GM18909 (cell line): ENCODE data around the gene AHI1.
"Not testable (repeated sequence)": the region's sequence is repeated elsewhere in the genome, so short reads cannot be mapped to it uniquely, and the experiment has no call there.

Experiments used
- ATAC-seq: cut with Tn5 transposase; IDR thresholded peaks from one replicate; pipeline ENCODE4 v1.9.1; 2021; ENCODE audit warnings: mild to moderate bottlenecking; ENCODE audit not compliant: unreplicated experiment, poor library complexity

Gene AHI1

DNA sequence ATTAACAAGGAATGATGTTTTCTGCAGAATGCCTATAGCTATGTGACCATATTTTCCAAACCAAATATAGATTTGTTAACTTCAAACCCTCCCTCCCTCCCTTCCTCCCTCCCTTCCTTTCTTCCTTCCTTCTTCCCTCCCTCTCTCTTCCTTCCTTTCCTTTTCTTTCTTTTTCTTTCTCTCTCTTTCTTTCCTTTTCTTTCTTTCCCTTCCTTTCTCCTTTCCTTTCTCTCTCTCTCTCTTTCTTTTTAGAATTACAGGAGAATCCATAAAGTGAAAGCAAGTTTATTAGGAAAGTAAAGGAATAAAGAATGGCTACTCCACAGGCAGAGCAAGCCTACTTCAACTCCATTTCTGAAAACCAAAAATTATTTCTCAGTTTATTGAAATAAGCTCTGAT lies 153.0 kb downstream of the AHI1 start:
- no peak for ATAC-seq

DNA sequence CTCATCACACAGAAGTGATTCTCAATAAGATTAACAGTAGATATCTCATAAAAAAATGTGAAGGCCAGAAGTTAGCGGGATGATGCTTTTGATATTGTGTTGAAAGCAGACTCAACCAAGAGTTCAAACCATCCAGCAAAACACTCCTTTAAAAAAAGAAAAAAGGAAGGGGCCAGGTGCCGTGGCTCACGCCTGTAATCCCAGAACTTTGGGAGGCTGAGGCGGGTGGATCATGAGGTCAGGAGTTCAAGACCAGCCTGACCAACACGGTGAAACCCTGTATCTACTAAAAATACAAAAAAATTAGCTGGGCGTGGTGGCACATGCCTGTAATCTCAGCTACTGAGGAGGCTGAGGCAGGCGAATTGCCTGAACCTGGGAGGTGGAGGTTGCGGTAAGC lies 157.6 kb downstream of the AHI1 start:
- ATAC-seq: not testable (repeated sequence)

DNA sequence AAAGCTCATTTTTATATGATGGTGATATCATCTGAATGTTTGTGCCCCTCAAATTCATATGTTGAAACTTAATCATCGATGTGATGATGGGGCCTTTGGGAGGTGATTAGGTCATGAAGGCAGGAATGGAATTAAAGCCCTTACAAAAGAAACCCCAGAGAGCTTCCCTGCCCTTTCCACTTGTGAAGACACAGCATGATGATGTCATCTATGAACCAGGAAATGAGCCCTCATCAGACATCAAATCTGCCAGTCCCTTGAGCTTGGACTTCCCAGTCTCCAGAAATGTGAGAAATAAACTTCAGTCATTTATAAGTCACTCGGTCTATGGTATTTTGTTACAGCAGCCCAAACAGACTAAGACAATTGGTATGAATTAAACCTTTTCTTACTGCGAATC lies 163.4 kb downstream of the AHI1 start:
- no peak for ATAC-seq

DNA sequence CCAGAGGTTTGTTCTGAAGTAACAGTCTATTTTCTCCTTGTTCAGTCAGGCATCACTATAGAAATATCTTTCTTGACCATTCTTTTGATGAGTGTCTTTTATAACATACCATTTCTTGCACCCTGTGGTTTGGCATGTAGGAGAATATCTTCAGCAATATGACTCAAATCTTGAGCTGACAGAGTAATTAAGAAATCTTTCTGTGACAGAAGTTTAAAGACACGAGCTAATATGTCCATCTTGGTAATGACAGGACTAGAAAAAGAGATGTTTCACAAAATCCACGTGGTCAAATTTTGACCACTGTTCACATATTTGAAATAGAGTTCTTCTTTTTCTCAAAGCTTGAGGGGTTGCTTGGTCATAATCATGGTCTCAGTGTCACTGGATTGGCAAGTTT lies 166.5 kb downstream of the AHI1 start:
- ATAC-seq: no peak

DNA sequence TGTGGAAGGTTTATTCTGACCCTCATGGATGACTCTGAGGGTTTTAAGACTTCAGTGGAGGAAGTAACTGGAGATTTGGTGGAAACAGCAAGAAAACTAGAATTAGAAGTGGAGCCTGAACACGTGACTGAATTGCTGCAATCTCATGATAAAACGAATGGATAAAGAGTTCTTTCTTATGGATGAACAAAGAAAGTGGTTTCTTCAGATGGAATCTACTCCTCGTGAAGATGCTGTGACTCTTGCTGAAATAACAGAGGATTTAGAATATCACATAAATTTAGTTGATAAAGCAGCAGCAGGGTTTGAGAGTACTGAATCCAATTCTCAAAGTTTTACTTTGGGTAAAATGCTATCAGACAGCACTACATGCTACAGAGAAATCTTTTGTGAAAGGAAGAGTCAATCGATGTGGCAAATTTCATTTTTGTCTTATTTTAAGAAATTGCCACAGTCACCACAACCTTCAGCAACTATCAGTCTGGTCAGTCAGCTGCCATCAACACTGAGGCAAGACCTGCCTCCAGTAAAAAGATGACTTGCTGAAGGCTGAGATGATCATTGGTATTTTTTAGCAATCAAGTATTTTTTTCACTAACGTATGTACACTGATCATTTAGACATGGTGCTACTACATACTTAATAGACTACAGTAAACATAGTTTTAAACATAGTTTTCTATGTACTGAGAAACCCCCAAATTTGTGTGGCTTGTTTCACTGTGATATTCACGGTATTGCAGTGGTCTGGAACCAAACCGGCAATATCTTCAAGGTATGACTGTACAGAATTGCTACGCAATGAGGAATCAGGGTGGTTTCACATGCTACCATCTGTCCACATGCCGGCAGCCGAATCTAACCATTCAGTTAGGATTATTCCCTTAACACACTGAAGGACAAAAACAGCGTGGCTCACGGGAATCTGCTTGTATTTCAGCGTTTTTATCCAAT lies 167.4 kb downstream of the AHI1 start:
- peak; percentile 92 for ATAC-seq

DNA sequence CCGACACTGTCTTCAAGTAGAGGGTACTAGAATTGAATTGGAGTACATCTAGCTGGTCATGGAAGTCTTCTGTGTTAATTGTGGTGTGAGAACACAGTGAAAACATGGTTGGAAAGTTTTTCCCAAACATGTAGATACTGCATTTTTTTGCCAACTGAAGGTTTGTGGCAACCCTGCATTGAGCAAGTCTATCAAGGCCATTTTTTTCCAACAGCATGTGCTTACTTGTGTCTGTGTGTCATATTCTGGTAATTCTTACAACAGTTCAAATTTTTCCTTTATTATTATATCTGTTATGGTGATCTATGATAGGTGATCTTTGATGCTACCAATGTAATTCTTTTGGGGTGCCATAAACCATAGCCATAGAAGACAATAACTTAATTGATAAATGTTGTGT lies 169.4 kb downstream of the AHI1 start:
- ATAC-seq: no peak

DNA sequence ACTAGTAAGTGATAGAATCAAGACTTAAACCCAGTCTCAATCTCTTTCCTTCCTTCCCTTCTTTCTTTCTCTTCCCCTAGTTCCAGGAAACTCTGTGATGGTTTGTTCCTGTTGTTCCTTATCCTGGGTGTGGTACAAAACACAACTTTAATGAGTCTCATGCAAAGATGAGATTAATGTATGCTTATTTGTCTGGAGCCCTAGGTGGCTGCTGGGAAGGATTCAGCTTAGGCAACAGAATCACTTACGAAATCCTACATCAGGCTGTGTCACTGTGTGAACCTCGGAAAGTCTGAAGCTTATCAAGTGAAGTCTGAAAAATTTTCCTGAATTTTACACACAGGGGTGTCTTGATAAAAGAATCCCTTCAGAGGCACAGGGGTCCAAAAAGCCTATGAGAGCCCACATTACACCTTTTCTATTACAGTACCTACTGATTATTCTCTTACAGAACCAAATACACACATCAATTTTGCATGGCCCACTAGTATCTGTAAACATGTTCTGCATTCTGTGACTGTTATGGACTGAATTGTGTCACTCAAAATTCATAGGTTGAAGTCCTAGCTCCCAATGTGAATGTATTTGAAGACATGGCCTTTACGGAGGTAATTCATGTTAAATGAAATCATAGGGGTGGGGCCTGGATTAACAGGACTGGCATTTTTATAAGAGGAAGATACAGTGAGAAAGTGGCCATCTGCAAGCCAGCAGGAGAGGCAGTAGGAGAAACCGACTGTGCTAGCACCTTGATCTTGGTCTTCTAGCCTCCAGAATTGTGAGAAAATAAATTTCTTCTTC lies 171.7 kb downstream of the AHI1 start:
- ATAC-seq: no peak

DNA sequence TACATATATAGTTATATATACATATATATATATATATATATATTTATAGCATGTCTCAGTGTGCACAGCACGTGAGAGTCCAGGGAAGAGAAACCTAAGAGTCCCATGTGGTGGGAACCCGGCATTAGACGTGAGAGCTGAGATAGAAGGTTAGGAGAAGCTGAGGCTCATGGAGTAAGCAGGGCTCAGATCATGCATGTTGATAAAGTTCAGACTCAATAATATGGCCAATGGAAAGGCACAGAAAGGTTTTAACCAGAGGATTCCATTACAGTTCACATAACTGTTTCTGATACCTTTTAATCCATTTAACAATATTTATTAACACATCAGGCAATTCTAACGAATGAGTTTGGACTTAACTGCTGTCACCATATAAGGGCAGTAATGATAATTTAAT lies 173.0 kb downstream of the AHI1 start:
- ATAC-seq: no peak

DNA sequence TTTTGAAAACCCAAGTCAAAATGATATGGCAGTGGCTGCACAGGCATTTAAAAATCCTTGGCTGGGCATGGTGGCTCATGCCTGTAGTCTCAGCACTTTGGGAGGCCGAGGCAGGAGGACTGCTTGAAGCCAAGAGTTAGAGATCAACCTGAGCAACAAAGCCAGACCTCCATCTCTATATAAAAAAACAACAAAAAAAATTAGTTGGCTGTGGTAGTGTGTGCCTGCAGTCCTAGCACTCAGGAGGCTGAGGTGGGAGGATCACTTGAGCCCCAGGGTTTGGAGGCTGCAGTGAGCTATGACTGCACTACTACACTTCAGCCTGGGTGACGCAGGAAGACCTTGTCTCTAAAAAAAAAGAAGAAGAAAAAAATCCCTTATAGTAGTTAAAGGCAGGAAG lies 173.6 kb downstream of the AHI1 start:
- no peak for ATAC-seq

DNA sequence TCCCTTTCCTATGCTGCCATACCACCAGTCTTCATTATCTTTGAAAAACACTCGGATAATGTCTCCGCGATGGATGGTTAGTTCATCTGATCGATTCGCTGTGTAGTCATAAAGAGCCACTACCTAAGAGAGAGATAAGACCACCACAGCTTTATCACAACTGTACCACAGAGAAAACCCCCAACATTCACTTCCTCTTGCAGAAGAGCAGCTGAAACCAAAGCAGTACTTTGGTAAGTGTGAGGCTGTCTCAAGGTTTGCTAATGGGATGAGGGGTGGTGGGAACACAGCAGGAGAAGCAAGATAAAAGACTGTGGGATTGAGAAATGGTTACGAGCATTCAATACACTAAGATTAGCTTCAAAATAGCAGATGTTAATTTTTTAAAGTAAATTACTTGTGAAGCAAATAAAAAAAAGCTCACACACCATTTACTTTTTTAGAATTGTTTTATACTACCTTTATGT lies 174.3 kb downstream of the AHI1 start:
- ATAC-seq: peak; percentile 94

DNA sequence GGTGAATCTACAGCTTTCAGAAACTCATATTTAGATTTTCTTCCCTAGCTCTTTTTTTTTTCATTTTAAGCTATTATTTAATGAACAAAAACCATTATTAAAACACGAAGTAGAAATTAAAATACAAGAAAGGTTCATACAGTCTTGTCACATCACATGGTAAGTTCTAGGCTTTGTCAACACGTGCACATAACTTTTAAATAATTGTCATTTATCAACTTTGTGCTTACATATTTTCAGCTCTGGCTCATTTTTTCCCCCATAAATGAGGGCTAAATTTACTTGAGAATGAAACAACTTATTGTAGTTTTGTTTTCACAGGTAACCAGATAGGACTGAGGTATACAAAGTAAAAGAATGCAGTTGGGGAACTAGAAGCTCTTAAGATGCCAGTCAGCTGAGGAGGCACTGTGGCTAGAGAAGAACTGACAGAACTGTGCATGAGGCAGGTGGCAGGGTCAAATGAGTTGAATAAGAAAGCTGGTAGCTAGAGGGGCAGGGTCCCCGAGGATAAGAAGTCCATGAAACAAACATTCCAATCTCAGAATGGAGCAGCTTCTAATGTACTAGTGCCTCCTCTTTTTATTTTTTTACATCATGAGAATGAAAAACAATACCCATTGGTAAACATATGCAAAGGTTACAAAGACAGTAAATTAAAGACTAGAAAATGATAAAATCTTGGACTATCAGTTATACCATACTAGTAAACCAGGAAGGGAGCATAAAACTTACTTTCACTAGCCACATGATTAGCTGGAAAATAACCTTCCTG lies 174.9 kb downstream of the AHI1 start:
- peak; percentile 74 for ATAC-seq

DNA sequence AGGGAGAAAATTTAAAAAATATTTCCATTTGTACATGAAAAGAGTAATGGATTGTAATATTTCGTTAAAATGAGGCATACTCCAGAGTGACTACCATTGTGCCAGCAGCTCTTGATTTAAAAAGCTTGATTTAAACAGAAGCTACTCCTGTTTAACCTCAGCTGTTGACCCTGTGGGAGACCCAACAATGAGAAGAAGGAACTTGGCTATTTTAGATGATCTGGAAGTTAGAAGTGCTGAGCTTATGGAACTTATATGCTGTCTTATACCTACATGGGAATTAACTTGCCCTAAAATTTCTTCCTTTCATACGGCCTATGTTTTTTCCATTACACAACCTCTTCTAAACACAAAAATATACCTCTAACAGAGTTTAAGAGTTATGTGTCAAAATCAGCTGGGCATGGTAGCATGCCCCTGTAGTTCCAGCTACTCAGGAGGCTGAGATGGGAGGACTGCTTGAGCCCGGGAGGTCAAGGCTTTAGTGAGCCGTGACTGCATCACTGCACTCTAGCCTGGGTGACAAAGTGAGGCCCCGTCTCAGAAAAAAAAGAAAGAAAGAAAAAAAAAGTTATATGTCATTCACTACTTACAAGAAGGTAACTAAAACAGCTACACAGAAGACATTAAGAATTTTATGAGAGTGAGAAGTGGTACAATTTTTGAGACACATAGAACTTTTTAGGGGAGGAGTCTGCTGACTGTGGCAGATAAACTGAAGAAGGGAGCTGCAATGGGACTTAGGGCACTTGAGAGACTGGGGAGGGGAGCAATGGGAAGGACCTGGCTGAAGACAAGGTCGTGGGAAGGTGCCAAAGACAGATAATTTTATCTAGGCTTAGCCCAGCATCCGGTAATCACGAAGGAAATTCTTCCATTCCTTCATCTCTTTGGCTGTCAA lies 176.6 kb downstream of the AHI1 start:
- no peak for ATAC-seq

DNA sequence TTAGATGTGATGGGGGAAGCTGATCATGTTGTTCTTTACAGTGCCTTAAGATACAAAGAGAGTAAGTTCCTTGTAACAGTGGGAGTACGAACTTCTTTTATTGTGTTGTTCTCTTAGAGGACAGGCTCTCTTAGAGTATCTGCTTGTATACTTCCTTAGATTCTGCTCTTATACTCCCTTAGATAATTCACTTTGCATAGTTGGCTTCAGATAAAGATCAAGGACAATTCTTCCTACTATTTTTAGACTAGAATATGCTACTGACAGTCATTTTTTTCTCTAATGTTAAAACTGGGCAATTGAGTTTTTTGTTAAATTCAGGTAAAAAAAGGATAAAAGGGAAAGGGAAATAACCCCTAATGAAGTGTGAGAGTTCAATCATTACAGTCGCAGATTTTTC lies 177.7 kb downstream of the AHI1 start:
- no peak for ATAC-seq

DNA sequence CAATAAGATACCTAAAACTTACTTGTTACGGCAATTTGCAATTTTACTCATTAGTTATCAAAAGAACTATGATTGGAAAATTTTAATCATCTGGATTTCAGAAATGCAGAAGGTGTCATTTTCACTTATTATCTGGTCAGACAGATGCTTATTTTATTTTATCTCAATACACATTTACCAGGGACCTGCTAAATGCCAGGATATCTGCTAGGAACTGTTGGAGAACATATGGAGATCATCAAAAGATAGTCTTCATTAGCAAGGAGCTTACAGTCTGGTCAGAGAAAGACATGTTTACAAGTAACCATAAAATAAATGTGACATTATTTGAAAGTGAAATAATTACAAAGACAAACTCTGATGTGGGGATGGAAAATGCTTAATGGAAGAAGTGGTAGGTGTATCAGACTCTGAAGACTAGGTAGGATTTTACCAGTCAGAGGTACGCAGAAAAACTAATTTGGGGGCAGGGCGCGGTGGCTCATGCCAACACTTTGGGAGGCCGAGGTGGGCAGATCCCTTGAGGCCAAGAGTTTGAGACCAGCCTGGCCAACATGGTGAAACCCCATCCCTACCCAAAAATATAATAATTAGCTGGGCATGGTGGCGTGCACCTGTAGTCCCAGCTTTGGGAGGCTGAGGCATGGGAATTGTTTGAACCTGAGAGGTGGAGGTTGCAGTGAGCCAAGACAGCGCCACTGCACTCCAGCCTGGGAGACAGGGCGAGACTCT lies 178.6 kb downstream of the AHI1 start:
- no peak for ATAC-seq

DNA sequence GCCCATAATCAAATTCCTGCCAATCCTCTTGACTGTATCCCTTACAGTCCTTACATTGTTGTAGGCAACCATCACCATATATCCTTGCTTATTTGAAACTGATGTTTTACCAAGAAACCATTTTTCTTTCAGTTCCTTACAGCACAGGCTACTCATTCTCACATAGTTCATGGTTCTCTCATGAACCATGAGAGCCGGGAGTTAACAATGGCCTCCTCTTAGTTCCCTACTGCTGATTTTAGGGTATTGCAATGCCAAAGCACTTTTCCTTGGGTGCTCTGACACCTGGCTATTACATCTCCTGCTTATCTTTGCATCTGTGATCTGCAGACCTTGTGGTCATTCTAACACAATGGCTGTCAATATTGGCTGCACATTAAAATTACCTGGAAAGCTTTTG lies 183.0 kb downstream of the AHI1 start:
- ATAC-seq: peak; percentile 63

DNA sequence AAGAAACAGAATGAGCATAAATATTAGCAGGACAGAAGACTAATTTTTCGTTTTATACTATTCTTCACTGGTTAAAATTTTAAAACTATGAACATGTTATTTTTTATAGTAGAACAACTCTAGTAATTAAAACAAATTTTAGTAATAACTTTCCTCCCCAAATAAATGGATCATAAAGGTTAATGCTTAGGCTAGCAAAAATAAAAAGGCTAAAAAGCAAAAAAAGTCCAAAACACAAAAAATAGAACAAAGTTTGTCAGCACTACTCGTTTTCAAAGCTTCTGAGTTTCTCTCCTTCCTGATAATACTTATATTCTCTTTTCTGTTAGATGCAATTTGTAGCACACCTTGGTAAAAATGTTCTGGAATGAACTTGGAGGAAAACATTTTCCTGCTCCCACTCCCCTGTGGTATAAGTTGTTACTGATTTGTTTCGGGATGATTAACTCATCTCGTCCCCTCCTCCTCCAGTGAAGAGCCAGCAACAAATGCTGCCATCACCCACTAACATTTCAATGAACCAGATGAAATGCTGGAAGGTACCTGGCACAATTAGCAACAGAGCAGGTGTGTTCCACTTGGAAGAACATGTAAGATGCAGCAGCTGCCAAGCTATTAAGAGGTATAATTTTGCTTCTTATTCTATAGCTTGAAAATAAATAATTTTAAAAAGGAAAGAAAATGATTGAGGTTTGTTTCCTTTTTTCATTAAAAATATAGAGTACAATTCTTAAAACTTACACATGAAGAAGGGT lies 185.9 kb downstream of the AHI1 start:
- ATAC-seq: no peak

DNA sequence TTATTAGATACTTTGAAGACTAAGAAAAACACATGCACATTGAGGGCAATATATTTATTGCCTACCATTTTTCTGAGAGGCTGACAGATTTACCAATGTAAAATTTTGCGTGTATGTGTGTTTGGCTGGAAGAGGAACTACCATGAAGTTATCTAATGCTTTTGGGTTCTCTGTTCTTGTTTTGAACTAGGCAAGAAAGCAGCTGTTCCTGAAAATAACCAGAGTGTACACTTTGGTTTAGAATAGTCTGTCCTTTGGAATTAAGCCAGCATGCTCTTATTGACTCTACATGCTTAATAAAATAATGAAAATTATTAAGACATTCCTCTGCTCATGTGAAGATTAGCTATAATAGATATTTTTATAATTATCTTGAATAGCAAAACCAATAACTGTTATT lies 187.2 kb downstream of the AHI1 start:
- ATAC-seq: no peak

DNA sequence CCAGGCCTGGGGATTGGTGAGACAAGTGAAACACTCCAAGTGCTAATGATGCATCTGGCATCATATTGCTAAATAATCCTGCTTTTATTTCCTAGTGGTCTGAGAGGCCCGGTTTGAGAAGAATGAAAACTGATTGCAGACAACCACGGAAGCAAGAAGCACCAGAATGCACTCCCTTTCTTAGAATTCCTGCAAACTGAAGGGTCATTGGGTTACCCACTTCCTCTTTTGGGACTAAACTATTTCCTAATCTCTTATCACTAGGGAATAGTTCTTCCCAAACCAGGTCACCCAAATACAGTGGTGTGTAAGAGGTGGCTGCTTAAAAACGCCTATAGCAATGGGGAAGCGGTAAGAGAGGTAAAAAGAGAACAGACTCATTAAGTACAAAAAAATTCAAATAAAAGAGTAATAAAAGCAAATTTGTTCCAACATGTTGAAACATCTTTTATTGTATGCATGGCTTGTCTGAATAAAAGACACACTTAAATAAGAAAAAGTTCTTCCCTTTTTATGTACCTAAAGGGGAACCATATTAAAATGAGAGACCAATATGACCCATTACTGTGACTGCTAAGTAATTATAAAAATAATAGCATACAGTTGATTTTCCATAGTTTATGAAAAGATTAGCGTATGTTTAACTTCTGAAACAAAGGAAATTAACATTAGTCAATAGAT lies 190.7 kb downstream of the AHI1 start:
- no peak for ATAC-seq
